ENCODE data around the gene DERL2. TPM values are rescaled to one million over a fixed set of nuclear protein-coding genes. Genes with fewer than 3 reads are reported as not detected.

Gene DERL2
- polyA plus RNA-seq, 1 donor (not counting 4 experiments of a cell fraction or from before 2014, with no cell fraction given), result 83.6 TPM

GRCh38 chr17:5531085-5531418 is 45.1 kb upstream of the DERL2 start:
- Histone ChIP-seq H3K9me1 (ENCODE audit: control insufficient read depth, extremely low read depth, insufficient read depth, low read length) (peaks cover 2% of the 10 kb centered on the region), H3K27me3 (ENCODE audit: control insufficient read depth, extremely low read depth, insufficient read depth, low read length) (no peaks in the 10 kb centered on the region), H3K4me2 (ENCODE audit: control insufficient read depth, extremely low read depth, insufficient read depth, low read depth, low read length) (no peak overlapping the region), H3K9me3 (ENCODE audit: control insufficient read depth, low read depth, low read length) (no peaks in the 10 kb centered on the region), H3K4me3 (ENCODE audit: control insufficient read depth in 2 of 3, extremely low read depth in 1 of 3, insufficient read depth in 2 of 3, low read depth in 1 of 3, low read length in 3 of 3) (no peak overlapping the region), H2AFZ (ENCODE audit: control insufficient read depth, low read length) (no peak overlapping the region), H4K20me1 (ENCODE audit: control insufficient read depth, extremely low read depth, insufficient read depth, low read length) (no peaks in the 10 kb centered on the region), H3K4me1 (ENCODE audit: control insufficient read depth, extremely low read depth, insufficient read depth, low read length) (peaks cover 12% of the 10 kb centered on the region), H3K79me2 (ENCODE audit: control insufficient read depth, insufficient read depth, low read length) (no peaks in the 10 kb centered on the region), H3K36me3 (ENCODE audit: control insufficient read depth in 2 of 2, extremely low read depth in 1 of 2, insufficient read depth in 2 of 2, low read length in 2 of 2) (peaks cover 44% of the 10 kb centered on the region in 2 experiments), H3K27ac (ENCODE audit: control insufficient read depth, insufficient read depth, low read length) (no peak overlapping the region), H3K9ac (ENCODE audit: control insufficient read depth, extremely low read depth, insufficient read depth, low read length) (no peak overlapping the region)
- dilution Hi-C loops (cut with MboI; ENCODE audit: extremely low pct_ligation_motif_present, low sequenced_read_pairs), result no loop called here
- FAIRE-seq (no peak), DNase-seq (ENCODE audit: low read depth, low spot score) (no peak)
- TF ChIP-seq EZH2 (IDR thresholded peaks at IDR 0.05; ENCODE audit: low read length), result no peak
- TF ChIP-seq, protein P1, sequence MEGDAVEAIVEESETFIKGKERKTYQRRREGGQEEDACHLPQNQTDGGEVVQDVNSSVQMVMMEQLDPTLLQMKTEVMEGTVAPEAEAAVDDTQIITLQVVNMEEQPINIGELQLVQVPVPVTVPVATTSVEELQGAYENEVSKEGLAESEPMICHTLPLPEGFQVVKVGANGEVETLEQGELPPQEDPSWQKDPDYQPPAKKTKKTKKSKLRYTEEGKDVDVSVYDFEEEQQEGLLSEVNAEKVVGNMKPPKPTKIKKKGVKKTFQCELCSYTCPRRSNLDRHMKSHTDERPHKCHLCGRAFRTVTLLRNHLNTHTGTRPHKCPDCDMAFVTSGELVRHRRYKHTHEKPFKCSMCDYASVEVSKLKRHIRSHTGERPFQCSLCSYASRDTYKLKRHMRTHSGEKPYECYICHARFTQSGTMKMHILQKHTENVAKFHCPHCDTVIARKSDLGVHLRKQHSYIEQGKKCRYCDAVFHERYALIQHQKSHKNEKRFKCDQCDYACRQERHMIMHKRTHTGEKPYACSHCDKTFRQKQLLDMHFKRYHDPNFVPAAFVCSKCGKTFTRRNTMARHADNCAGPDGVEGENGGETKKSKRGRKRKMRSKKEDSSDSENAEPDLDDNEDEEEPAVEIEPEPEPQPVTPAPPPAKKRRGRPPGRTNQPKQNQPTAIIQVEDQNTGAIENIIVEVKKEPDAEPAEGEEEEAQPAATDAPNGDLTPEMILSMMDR (optimal IDR thresholded peaks at IDR 0.05 in 1 of 3, IDR thresholded peaks at IDR 0.05 in 1 of 3, conservative IDR thresholded peaks at IDR 0.05 in 1 of 3; ENCODE audit: extremely low read depth in 1 of 3, insufficient read depth in 2 of 3, low read length in 3 of 3), result no peak

DNA sequence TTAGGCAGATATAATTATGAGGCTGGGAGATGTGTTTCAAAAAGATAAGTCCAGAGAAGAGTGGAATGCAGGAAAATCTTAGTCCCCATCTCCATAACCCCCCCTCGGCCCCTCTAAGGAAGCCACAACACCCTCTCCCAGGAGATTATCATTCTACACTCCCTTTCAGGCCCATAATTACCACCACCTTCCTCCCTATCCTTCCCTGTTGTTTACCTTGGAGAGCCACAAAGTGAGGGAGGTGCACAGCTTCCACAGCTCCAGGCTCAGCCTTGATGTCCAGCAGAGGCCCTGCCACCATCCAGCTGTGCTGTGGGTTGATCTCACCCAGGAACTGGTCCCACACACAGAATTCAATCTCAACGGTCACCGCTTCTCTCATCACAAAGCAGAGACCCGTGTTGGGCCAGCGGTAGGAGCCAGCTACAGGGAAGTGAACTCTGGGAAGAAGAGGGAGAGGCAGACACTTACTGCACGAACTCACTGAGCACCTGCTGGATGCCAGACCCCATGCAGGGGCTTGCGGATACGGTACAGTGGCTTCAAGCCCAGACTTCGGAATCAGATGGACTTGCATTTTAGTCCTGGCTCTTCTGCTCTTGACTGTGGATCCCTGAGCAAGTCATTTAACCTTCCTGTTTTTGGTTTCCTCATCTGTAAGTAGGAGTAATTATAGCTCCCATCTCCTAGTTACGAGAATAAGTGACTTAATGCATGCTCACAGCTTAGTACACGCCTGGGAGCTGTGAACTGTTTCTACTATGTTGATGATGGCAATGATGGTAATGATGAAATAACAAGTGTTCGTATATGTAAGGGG is 44.5 kb upstream of the DERL2 start:
- H2AFZ ChIP-seq (ENCODE audit: control insufficient read depth, low read length), result no peak overlapping the region
- H3K4me2 ChIP-seq (ENCODE audit: control insufficient read depth, extremely low read depth, insufficient read depth, low read depth, low read length), result no peak overlapping the region
- peaks cover 12% of the 10 kb centered on the region for H3K4me1 ChIP-seq (ENCODE audit: control insufficient read depth, extremely low read depth, insufficient read depth, low read length)
- no peaks in the 10 kb centered on the region for H3K9me3 ChIP-seq (ENCODE audit: control insufficient read depth, low read depth, low read length)
- no peaks in the 10 kb centered on the region for H3K27me3 ChIP-seq (ENCODE audit: control insufficient read depth, extremely low read depth, insufficient read depth, low read length)
- H3K36me3 ChIP-seq (ENCODE audit: control insufficient read depth in 2 of 2, extremely low read depth in 1 of 2, insufficient read depth in 2 of 2, low read length in 2 of 2), result peaks cover 41 to 49% of the 10 kb centered on the region in 2 experiments
- H4K20me1 ChIP-seq (ENCODE audit: control insufficient read depth, extremely low read depth, insufficient read depth, low read length), result no peaks in the 10 kb centered on the region
- peaks cover 2% of the 10 kb centered on the region for H3K9me1 ChIP-seq (ENCODE audit: control insufficient read depth, extremely low read depth, insufficient read depth, low read length)
- TF ChIP-seq, protein P1 (optimal IDR thresholded peaks at IDR 0.05 in 1 of 3, IDR thresholded peaks at IDR 0.05 in 1 of 3, conservative IDR thresholded peaks at IDR 0.05 in 1 of 3; ENCODE audit: extremely low read depth in 1 of 3, insufficient read depth in 2 of 3, low read length in 3 of 3), result no peak
- no peak for TF ChIP-seq EZH2 (IDR thresholded peaks at IDR 0.05; ENCODE audit: low read length)
- no peaks in the 10 kb centered on the region for H3K79me2 ChIP-seq (ENCODE audit: control insufficient read depth, insufficient read depth, low read length)
- no peak overlapping the region for H3K4me3 ChIP-seq (ENCODE audit: control insufficient read depth in 2 of 3, extremely low read depth in 1 of 3, insufficient read depth in 2 of 3, low read depth in 1 of 3, low read length in 3 of 3)
- no peak overlapping the region for H3K27ac ChIP-seq (ENCODE audit: control insufficient read depth, insufficient read depth, low read length)
- H3K9ac ChIP-seq (ENCODE audit: control insufficient read depth, extremely low read depth, insufficient read depth, low read length), result no peak overlapping the region
- DNase-seq (ENCODE audit: low read depth, low spot score), result no peak
- dilution Hi-C loops (cut with MboI; ENCODE audit: extremely low pct_ligation_motif_present, low sequenced_read_pairs), result no loop called here
- FAIRE-seq, result no peak

Measured in keratinocyte (primary cell).